Loucy (cell line): ENCODE results near the gene ARHGAP22.

Source experiments
- CTCF ChIP-seq: fragments of 200-600 bp; sonication (generic); conservative IDR thresholded peaks from 2 replicates; pipeline ENCODE4 v1.5.1; 2014; ENCODE audit warnings: mild to moderate bottlenecking, antibody characterized with exemption, low read length
- EZH2phosphoT487 ChIP-seq: fragments of 200-600 bp; IDR thresholded peaks from 2 replicates; pipeline ENCODE4 v1.6.1; 2018; ENCODE audit warnings: antibody characterized with exemption, mild to moderate bottlenecking, moderate library complexity, borderline replicate concordance

GRCh38 chr10:48495282-48496045, 109.4 kb downstream of the ARHGAP22 start:
- TF ChIP-seq CTCF (no peak), EZH2phosphoT487 (no peak)
